ENCODE data around the gene SERTAD3.
A peak's percentile ranks its signal among the peaks of the same experiment; 100 is the strongest.
"Not testable (repeated sequence)": the region's sequence is repeated elsewhere in the genome, so short reads cannot be mapped to it uniquely, and the experiment has no call there.

The SERTAD3 gene

DNA sequence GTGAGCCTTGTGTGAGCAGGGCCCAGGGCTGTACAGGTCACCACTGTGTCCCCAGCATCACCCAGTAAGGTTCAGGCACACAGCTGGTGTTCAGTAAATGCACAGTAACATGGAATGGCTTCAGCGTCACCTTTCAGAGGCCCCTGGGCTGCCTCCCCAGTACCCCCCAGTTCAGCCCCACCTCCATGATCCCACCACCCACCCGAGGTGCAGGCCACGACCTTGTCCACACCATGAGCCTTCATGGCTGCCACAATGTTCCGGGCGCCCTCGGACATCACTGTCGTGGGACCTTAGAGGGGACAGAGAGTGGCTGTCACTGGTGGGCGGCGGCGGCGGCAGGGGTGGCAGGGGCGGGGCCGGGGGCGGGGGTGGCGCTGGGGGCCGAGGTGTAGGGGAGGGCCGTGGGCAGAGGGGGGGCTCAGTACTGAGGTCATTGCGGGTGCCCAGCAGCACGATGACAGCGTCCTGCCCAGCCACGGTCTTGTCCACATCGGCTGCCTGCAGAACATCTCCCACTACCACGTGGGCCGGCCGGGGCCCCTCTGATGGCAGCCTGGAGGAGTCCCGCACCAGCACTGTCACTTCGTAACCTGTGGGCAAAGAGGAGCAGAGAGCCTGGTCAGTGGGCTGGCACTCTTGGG lies 13.9 kb upstream of the SERTAD3 start:
- DNase-seq (ENCODE audit: low read depth, low spot score), result no peak

- no peak for DNase-seq (ENCODE audit: low read depth, low spot score)
Observed at GRCh38 chr19:40457048-40457447, 12.9 kb upstream of the SERTAD3 start.

DNA sequence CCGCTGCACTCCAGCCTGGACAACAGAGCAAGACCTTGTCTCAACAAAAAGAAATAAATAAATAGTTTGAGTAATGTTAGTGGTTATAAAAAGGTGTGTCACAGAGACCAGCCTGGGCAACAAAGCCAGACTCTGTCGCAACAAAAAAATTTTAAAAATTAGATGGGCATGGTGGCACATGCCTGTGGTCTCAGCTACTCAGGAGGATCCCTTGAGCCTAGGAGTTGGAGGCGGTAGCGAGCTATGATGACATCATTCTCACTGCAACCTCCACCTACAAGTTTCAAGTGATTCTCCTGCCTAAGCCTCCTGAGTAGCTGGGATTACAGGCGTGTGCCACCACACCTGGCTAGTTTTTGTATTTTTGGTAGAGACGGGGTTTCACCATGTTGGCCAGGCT lies 9.8 kb upstream of the SERTAD3 start:
- DNase-seq (ENCODE audit: low read depth, low spot score), result not testable (repeated sequence)

- DNase-seq (ENCODE audit: low read depth, low spot score), result no peak
Observed at GRCh38 chr19:40453151-40453735, 9.1 kb upstream of the SERTAD3 start.

DNA sequence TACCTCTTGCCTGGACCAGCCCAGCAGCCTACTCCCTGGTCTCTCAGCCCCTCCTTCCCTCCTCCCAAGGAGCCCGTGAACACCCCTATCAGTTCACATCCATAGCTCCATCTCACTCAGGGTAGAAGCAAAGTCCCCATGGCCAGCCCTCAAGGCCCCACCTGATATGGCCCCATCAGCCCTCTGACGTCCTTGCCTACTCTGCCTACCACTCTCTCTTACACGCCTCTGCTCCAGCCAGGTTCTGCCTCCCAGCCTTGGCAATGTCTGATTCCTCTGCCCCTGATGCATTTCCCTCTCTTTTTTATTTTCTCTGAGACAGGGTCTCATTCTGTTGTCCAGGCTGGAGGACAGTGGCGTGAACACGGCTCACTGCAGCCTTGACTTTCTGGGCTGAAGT lies 7.9 kb upstream of the SERTAD3 start:
- DNase-seq (ENCODE audit: low read depth, low spot score), result no peak

- DNase-seq (ENCODE audit: low read depth, low spot score), result no peak
Observed at GRCh38 chr19:40450664-40451063, 6.5 kb upstream of the SERTAD3 start.

- DNase-seq (ENCODE audit: low read depth, low spot score), result no peak
Observed at GRCh38 chr19:40449506-40449905, 5.4 kb upstream of the SERTAD3 start.

DNA sequence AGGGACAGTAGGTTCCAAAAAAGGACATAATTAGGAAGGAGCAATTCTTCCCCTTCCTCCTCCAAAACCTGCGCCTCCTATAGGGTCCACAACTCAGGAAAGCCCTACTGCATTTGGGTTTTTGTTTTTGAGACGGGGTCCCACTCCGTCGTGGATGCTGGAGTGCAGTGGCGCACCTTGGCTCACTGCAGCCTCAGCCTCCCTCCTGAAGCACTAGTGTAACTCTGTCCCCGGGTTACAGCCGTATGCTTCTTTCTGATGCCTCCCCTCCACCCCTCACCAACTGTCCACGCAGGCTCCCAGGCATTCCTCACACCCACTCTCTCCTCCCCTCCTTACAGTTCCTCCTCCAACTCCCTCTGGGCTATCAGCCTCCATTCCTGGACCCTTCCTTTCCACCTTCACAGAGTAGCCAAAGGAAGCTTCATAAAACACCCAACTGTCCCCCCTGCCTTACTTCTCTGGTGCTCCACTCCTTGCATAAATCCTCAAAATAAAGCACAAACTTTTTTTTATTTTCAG lies 2.2 kb upstream of the SERTAD3 start:
- no peak for DNase-seq (ENCODE audit: low read depth, low spot score)

DNA sequence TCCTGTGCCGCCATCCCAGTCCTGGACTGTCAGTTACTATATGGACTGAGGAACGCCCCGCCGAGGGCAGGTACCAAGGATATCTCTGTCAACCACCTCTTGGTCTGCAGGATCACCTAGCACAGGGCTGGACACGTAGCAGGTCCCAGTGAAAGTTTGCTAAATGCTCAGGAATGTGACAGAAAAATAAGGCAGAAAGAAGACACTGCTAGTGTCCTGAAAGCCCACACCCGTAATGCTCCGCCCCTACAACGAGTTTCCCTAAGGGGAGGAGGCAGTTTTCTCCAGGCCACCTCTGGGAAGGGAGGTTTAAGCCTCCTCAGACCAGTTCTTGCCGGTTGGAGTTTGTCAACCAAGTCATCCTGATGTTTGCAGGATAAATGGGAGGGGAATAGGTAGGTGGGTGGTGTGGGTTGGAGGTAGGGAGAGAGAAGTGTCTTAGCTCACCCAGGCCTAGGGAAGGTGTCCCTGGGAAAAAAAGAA lies 1.7 kb upstream of the SERTAD3 start:
- no peak for DNase-seq (ENCODE audit: low read depth, low spot score)

DNA sequence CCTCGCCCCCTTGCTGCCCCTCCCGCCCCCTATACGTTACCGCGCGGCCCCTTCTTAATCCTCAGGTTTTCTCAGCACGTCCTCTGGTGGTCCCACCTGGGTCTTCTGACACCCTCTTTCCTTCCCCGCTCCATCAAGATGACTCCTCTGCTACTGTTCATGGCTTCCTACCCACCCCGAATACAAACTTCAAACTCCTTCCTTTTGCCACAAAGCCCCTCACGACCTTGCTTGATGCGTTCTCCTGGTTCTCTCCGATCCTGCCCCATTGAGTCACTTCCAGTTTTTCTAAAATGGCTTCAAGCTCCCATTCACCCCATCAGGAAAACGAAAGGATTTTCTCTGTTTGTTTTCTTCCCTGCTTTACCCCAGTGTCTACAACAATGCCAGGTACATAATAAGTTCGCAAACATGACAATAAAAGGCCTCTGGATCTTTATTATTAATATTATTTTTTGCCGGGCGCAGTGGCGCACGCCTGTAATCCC lies 734 bp upstream of the SERTAD3 start:
- no peak for DNase-seq (ENCODE audit: low read depth, low spot score)

GRCh38 chr19:40443131-40443999 lies 770 bp downstream of the SERTAD3 start:
- DNase-seq (ENCODE audit: low read depth, low spot score), result peak; percentile 99

DNA sequence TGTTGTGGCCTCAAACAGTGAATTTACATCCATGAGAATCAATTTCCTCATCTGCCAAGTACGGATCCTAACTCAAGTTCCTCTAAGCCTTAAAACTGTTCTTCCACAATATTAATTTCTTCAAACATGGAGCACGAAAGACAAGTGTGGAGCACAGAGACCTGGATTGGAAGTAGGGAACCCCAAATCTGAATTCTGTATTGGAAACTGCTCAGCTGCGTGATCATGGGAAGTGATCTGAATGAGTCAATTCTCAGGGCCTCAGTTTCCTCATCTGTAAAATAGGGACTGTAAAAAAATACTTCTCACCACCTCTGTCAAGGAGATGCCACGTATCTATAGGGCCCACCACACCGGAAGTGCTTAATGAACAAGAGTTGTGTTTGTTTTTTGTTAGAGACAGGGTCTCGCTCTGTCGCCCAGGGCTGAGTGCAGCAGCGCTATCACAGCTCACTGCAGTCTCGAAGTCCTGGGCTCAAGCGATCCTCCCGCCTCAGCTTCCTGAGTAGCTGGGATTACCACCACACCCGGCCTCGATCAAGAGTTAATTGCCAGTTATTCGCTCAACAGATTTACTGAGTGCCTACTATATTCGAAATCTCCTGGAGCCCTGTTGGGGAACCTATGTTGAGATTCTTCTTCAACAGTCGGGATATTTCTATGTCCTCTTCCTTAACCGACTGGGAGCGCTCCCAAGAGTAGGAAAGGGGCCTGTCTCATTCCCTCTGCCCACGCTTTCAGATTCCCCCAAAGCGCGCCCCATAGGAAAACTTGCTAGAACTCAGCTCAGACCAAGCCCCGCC lies 1.6 kb downstream of the SERTAD3 start:
- DNase-seq (ENCODE audit: low read depth, low spot score), result no peak

GRCh38 chr19:40441719-40442253 lies 2.3 kb downstream of the SERTAD3 start:
- DNase-seq (ENCODE audit: low read depth, low spot score), result no peak

GRCh38 chr19:40438284-40438683 lies 5.9 kb downstream of the SERTAD3 start:
- no peak for DNase-seq (ENCODE audit: low read depth, low spot score)

GRCh38 chr19:40433391-40434216 lies 10.5 kb downstream of the SERTAD3 start:
- no peak for DNase-seq (ENCODE audit: low read depth, low spot score)

- DNase-seq (ENCODE audit: low read depth, low spot score), result not testable (repeated sequence)
Observed at GRCh38 chr19:40432760-40433159, 11.4 kb downstream of the SERTAD3 start.

DNA sequence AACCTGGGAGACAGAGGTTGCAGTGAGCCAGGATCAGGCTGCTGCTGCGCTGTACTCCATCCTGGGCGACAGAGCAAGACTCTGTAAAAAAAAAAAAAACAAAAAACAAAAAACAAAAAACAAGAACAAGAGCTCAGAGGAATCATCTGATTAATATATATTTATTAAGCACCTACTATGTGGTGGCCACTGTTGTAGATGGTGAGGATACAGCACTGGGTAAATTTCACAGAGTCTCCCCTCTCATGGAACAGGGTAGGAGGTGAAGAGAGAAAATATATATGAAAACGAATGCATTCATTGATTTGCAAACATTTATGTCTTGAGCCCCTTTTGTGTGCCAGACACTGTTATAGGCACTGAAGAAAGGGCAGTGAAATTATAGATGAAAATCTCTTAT lies 12.4 kb downstream of the SERTAD3 start:
- DNase-seq (ENCODE audit: low read depth, low spot score), result no peak

DNA sequence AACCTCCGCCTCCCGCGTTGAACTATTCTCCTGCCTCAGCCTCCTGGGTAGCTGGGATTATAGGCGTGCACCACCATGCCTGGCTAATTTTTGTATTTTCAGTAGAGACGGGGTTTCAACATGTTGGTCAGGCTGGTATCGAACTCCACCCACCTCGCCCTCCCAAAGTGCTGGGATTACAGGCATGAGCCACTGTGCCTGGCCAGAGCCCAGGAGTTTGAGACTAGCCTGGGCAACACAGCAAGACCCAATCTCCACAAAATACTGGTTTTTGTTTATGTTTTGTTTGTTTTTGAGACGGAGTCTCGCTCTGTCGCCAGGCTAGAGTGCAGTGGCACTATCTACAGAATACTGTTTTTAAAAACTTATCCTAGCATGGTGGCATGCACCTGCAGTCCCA lies 13.9 kb downstream of the SERTAD3 start:
- not testable (repeated sequence) for DNase-seq (ENCODE audit: low read depth, low spot score)

DNA sequence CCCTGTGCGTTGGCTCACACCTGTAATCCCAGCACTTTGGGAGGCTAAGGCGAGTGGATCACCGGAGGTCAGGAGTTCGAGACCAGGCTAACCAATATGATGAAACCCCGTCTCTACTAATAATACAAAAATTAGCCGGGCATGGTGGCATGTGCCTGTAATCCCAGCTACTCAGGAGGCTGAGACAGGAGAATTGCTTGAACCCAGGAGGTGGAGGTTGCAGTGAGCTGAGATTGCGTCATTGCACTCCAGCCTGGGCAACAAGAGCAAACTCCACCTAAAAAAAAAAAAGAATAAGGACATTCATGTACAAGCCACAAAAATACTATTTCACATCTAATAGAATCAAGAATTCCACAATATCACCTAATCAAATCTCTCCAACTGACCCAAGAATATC lies 15.9 kb downstream of the SERTAD3 start:
- not testable (repeated sequence) for DNase-seq (ENCODE audit: low read depth, low spot score)
